Lung (tissue), 12 donors: Measurements from ENCODE around the gene CNN2. TPM values are rescaled to one million over a fixed set of nuclear protein-coding genes. Genes with fewer than 3 reads are reported as not detected.

Experiments
- ATAC-seq: fragments of 200-7000 bp; cut with Tn5 transposase; one replicate; pipeline ENCODE4 v1.9.1; 2020; ENCODE audit warnings: moderate number of reproducible peaks; ENCODE audit not compliant: insufficient read depth, low FRiP score
- DNase-seq, 3 donors: peaks; one replicate each; pipeline ENCODE4 v3.0.0-alpha.2; 2013 to 2017
- H3K27ac ChIP-seq, 2 donors: one replicate each; pipeline ENCODE4 v1.5.1; 2013; ENCODE audit warnings: mild to moderate bottlenecking in 2 of 2, moderate library complexity in 2 of 2, control low read depth in 1 of 2, inconsistent platforms in 1 of 2, low read depth in 1 of 2, low read length in 1 of 2
- H3K27me3 ChIP-seq, 3 donors: one replicate each; pipeline ENCODE4 v1.5.1; 2013; ENCODE audit warnings: low read length in 2 of 3; ENCODE audit not compliant: control insufficient read depth in 3 of 3, insufficient read depth in 3 of 3
- H3K36me3 ChIP-seq, 4 donors: one replicate each; pipeline ENCODE4 v1.5.1; 2013; ENCODE audit warnings: low read length in 4 of 4, mild to moderate bottlenecking in 1 of 4, moderate library complexity in 1 of 4; ENCODE audit not compliant: control insufficient read depth in 4 of 4, insufficient read depth in 4 of 4
- H3K4me1 ChIP-seq, 5 donors: one replicate each; pipeline ENCODE4 v1.5.1; 2013; ENCODE audit warnings: low read length in 5 of 5, mild to moderate bottlenecking in 2 of 5, moderate library complexity in 1 of 5; ENCODE audit not compliant: control insufficient read depth in 5 of 5, insufficient read depth in 5 of 5
- H3K4me3 ChIP-seq: one replicate; pipeline ENCODE4 v1.5.1; 2013; ENCODE audit warnings: mild to moderate bottlenecking, control low read depth, moderate library complexity
- H3K9ac ChIP-seq, 2 donors: one replicate each; pipeline ENCODE4 v1.5.1; 2013; ENCODE audit warnings: low read length in 2 of 2, control low read depth in 1 of 2; ENCODE audit not compliant: insufficient read depth in 1 of 2
- H3K9me3 ChIP-seq, 4 donors: one replicate each; pipeline ENCODE4 v1.5.1; 2013; ENCODE audit warnings: low read length in 3 of 4, mild to moderate bottlenecking in 1 of 4, moderate library complexity in 1 of 4; ENCODE audit not compliant: control insufficient read depth in 4 of 4, insufficient read depth in 3 of 4
- WGBS, 2 donors: extraction: QIAGEN DNeasy Blood & Tissue Kit; methylation state at CpG; one replicate each; pipeline ENCODE4 v1.1.7; 2013; 5-methylcytosine and 5-hydroxymethylcytosine counted together
- polyA plus RNA-seq, 2 donors: library from polyadenylated mRNA; stranded (reverse); fragments of 200-250 nt; gene quantifications; one replicate each; pipeline ENCODE4 v1.2.1, GENCODE V29; 2013
- total RNA-seq, 2 donors: library from RNA; depleted of rRNA in 1 of 2; stranded (reverse); fragments of >200 nt in 1 of 2; gene quantifications; one replicate each; pipeline ENCODE4 v1.2.1, GENCODE V29; 2014 to 2021
- TF ChIP-seq, protein P1 (sequence below): IDR thresholded peaks from 2 replicates; pipeline ENCODE4 v1.5.1; 2012; ENCODE audit warnings: mild to moderate bottlenecking; ENCODE audit errors: control extremely low read depth, extremely low read depth
- donor health status: control.
- donor health status: control.
- donor health status: Bipolar disorder and iron deficiency.
- donor health status: healthy.
- donor health status: DM: yes; HTN: yes; CAD: no.

Gene CNN2
- total and polyA plus RNA-seq, 4 donors: 161 to 236 (median 180) TPM

DNA sequence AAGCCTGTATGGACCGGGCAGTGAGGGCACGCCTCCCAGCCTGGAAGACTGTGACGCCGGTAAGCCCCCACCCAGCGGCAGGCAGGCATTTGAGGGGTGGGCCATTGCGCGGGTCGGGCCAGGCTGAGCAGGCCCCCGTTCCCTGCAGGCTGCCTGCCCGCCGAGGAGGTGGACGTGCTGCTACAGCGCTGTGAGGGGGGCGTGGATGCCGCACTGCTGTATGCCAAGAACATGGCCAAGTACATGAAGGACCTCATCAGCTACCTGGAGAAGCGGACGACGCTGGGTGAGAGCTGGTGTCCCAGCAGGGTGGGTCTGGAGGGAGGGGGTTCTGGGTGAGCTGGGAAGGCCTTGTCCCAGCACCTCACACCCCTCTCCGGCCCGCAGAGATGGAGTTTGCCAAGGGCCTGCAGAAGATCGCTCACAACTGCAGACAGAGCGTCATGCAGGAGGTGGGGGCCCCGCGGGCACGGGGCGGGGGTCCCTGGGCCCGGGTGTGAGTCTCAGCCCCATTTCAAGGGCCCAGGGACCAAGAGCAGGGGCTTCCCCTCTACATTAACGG, 47.6 kb downstream of the CNN2 start:
- Histone ChIP-seq H3K36me3 (peaks cover 0 to 27% (median 0%) of the 10 kb centered on the region in 4 donors), H3K4me3 (no peak overlapping the region), H3K27ac (peak overlapping the region in 1 of 2 donors; percentile 26), H3K9ac (no peak overlapping the region), H3K27me3 (peaks cover 0 to 27% (median 25%) of the 10 kb centered on the region in 3 donors), H3K9me3 (no peaks in the 10 kb centered on the region), H3K4me1 (peaks cover 0 to 24% (median 0%) of the 10 kb centered on the region in 5 donors)
- TF ChIP-seq, protein P1, sequence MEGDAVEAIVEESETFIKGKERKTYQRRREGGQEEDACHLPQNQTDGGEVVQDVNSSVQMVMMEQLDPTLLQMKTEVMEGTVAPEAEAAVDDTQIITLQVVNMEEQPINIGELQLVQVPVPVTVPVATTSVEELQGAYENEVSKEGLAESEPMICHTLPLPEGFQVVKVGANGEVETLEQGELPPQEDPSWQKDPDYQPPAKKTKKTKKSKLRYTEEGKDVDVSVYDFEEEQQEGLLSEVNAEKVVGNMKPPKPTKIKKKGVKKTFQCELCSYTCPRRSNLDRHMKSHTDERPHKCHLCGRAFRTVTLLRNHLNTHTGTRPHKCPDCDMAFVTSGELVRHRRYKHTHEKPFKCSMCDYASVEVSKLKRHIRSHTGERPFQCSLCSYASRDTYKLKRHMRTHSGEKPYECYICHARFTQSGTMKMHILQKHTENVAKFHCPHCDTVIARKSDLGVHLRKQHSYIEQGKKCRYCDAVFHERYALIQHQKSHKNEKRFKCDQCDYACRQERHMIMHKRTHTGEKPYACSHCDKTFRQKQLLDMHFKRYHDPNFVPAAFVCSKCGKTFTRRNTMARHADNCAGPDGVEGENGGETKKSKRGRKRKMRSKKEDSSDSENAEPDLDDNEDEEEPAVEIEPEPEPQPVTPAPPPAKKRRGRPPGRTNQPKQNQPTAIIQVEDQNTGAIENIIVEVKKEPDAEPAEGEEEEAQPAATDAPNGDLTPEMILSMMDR: no peak
- ATAC-seq: peak; percentile 12
- WGBS, 2 donors: 65 to 73% methylated on average over 22 to 28 of the region's 28 CpGs
- DNase-seq: no peak

DNA sequence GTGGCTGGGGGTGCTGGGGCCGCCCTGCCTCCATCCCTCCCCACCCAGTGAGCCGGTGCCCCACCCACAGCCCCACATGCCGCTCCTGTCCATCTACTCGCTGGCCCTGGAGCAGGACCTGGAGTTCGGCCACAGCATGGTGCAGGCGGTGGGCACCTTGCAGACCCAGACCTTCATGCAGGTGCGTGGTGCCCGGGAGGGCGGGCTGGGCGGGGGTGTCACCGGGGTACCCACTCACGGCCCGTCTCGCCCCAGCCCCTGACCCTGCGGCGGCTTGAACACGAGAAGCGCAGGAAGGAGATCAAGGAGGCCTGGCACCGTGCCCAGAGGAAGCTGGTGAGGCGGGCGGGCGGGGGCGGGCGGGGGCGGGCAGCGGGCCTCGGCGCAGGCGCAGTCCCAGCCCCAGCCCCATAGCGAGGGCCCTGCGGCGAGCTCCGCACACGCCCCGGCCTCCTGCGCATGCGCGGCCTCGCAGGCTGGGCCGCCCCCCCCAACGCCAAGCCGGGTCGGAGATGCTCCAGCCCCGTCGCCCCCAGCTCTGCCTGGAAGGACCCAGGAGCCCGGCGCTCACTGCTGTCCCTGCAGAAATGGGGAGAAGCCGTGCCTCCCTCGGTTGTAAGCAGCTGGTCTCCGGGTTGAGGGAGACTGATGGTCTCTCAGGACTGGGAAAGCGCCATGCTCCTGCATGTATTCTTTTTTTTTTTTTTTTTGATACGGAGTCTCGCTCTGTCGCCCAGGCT, 48.3 kb downstream of the CNN2 start:
- Histone ChIP-seq H3K9me3 (no peaks in the 10 kb centered on the region), H3K4me3 (no peak overlapping the region), H3K27ac (peak overlapping the region in 1 of 2 donors; percentile 61), H3K36me3 (peaks cover 0 to 30% (median 0%) of the 10 kb centered on the region in 4 donors), H3K9ac (no peak overlapping the region), H3K4me1 (peaks cover 0 to 21% (median 0%) of the 10 kb centered on the region in 5 donors), H3K27me3 (peaks cover 0 to 22% (median 19%) of the 10 kb centered on the region in 3 donors)
- DNase-seq (peak in 1 of 3 donors; percentile 53), ATAC-seq (peak; percentile 32)
- 19 to 29% methylated on average over 17 to 54 of the region's 54 CpGs for WGBS, 2 donors
- TF ChIP-seq, protein P1: no peak

DNA sequence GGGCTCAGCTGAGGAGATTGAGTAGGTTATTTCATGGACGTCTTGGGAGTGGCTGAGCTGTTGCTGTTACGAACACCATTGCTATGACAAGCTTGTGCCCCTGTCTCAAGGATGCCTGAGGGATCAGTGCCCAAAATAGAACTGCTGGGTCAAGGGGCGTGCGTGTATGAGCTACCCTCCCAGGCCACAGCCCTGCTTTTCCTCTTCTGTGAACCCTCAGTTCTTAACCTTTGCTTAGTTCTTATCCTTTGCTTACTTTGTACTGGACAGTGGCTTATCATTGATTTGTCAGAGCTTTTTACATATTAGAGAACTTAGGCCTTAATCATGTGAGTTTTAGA, 49.6 kb downstream of the CNN2 start:
- Histone ChIP-seq H3K27me3 (peaks cover 0 to 12% (median 12%) of the 10 kb centered on the region in 3 donors), H3K4me3 (no peak overlapping the region), H3K9me3 (no peaks in the 10 kb centered on the region), H3K9ac (no peak overlapping the region), H3K27ac (peak overlapping the region in 1 of 2 donors; percentile 85), H3K36me3 (peaks cover 0 to 39% (median 0%) of the 10 kb centered on the region in 4 donors), H3K4me1 (peaks cover 0 to 21% (median 0%) of the 10 kb centered on the region in 5 donors)
- TF ChIP-seq, protein P1: no peak
- ATAC-seq (no peak), DNase-seq (no peak)
- 65 to 90% methylated on average over 4 of the region's 4 CpGs for WGBS, 2 donors
